SIG-M5 treated with dmso at 0.1 percent for 504 hours (cell line): ENCODE measurements around the gene ATP13A3.

Experiments used
- DNase-seq: peaks from one replicate; lab custom pipeline; 2025; ENCODE audit not compliant: unreplicated experiment; lab: John Stamatoyannopoulos, UW

ATP13A3 gene

GRCh38 chr3:194374935-194375334 lies 111.9 kb downstream of the ATP13A3 start:
- DNase-seq: no peak

- no peak for DNase-seq
Measured at GRCh38 chr3:194373899-194374298, 112.9 kb downstream of the ATP13A3 start.

GRCh38 chr3:194373028-194373427 lies 113.8 kb downstream of the ATP13A3 start:
- no peak for DNase-seq

DNA sequence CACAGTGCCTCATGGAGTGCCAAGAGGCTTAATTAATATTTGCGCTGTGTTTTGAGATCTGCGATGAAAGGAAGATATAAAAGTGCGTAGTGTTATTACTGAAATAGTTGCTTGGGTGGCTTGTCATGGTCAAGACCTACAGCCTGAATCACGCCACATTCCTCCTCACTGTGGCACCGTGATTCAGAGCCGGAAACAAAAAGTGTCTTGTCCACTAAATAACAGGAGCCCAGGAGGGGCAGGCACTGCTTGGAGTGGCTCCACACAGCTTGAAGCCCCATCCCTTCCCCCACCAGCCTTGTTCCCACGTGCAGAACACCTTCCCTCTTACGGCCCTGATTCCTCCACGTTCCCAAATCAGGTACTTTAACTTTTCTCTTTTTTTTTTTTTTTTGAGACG lies 116.0 kb downstream of the ATP13A3 start:
- DNase-seq: peak; percentile 21

DNA sequence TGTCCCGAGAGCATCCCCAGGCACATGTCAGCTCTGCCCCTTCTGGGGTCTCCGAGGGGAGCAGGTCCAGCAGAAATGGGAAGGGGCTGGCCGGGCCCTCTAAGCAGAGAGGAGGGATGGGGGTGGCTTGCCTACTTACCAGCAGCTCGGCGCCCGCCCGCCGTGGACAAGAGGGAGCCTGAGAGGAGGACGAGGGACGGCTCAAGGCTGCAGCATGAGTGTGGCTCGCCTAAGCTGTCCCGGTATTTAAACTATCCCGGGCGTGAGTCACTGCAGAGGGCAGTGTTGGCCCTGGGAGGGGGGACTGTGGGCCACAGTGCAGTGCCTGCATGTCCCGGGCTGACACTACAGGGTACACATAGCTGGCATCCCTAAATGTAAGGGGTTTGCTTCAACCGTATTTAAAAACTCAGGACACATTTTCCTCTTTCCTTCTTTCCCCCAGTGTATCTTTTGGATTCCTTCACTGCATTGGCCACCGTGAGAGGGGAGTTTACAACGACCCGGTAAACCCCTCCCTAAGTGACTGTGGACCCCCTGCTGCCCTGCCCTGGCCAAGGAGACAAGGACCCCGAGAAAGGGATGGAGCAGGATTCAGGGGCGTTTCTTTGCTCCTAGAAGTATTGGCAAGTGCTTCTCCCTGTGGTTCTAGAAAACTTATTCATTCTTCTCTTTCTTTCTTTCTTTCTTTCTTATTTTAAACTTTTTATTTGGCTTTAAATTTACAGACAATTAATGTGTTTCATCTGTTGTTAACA lies 117.1 kb downstream of the ATP13A3 start, which contains the start of gene LRRC15:
Gene LRRC15, minus strand, starts transcription at position 222 of the 758 bp plus-strand sequence. CDS start 8,700 bp downstream, outside the sequence.
- no peak for DNase-seq

DNA sequence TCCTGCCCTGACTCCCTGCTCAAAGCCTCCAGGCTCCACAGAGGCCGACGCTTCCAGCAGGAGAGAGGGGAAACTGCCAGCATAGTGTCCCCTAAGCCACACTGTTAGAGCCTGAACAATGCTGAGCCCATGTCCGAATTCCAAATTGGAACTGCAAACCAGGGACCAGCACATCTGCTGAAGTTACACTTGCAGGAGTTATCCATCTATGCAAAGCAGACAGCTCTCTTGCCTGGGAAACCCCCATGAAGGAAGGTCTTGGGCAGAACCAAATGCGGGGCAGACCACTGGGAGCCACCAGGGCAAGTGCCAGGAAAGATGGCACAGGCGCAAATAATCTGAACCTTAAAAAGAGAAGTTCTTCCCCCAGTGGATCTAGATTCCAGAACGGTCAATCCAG lies 117.9 kb downstream of the ATP13A3 start:
- no peak for DNase-seq

DNA sequence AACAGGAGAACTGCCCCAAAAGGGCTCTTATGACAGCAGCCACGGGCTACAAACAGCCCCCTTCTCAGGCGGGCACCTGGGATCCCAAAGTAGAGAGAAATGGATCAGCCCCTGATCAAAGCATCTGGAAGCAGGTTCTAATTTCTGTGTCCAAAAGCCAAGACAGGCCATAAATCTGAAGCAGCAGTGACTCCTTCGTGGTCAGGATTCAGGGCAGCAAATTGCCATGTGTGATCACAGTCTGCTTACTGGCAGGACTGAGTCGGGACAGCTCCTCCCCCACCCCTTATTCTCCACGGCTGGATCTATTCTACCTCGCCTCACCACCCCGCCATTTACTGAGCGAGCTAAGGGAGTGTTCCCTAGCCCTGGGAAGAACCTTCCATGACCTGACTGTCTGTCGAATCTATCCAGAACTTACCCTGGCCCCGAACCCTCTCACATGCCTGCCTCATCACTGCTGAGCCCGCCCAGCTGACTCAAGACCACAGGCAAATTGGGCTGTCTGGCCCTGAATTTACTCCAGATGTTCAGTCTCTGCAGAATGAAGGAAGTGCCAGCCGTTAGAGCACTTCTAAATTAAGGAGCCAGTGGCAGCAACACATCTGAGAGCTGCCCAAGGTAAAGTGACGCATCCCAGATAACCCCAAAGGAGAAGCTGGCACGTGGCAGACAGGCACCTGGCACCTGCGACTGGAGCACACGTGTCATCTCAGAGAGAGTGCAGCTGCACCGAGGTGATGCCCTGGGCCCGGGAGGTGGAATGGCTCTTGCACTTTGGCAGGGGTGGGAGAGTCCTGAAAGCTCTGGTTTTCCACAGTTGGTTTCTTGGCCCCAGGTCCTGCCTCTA lies 118.6 kb downstream of the ATP13A3 start:
- no peak for DNase-seq

DNA sequence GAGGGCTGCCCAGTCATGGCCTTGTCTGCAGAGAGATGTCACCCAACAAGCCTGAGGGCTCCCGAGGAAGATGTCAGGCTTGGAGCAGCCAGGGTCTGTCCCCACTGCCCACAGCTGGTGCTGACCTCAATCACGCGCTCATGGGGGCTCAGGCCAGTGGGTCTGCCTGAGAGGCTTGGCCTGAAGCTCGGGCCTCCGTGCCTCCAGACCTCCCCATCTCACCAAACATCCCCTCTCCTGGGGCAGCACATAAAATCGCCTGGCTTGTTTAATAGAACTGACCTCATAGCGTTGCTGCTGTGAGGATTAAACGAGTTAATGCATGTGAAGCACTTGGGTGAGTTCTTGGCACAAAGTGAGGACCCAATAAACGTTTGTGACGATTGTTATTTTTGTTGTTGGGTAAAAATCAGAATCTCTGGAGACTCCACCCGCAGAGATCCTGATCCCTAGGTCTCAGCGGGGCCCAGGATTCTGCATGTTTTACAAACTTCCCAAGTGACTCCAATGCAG lies 120.8 kb downstream of the ATP13A3 start:
- DNase-seq: no peak

- no peak for DNase-seq
Measured at GRCh38 chr3:194365526-194365925, 121.3 kb downstream of the ATP13A3 start.

- DNase-seq: no peak
Measured at GRCh38 chr3:194364652-194365434, 122.0 kb downstream of the ATP13A3 start.

DNA sequence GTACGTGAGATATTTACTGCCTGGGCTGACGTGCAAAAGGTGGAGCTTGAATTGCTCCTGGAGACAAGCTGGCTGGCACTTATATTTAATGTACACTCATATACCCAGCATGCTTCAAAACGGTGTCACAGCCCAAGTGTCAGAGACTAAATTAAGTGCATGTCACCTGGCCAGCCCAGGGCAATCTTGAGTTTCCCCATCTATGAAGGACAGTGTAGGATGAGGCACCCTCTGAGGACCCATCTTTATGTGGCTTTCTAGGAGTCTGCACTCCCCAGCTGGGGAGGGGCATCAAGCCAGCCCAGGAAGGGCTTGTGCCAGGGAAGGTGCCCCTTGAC lies 122.5 kb downstream of the ATP13A3 start:
- DNase-seq: no peak

DNA sequence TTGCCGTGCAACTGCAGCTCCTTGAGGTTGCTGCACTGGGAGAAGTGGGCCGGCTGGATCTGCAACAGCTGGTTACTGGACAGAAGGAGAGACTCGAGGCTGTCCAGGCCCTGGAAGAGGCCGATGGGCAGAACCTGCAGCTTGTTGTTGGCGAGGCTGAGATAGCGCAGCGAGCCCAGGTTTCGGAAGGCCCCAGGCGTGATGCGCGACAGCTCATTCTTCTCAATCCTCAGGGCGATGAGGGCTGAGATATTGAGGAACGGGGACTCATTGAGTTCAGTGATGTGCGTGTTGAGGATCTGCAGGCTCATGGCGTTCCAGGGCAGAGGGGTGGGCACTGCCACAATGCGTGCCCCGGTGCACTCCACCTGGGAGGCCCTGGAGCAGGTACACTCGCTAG lies 126.2 kb downstream of the ATP13A3 start:
- no peak for DNase-seq

GRCh38 chr3:194357681-194358080 lies 129.1 kb downstream of the ATP13A3 start:
- no peak for DNase-seq

DNA sequence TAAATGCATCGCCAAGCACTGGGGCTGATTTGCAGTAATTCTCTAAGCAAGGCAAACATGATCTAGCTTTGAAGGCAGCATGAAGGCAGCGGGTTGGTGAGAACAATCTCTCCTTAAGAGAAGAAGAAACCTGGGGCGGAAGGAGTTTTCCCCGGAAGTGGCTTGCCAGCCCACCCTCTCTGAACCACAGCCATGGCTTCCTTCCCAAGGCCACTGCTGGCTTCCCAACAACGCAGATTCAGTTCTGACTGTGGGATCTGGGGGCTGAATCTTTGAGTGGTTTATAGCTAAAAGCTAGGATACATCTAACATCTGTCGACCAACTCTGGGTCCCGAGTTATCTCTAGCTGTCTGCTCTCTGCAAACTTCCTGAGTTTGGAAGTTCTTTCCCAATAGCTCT lies 131.4 kb downstream of the ATP13A3 start:
- no peak for DNase-seq

DNA sequence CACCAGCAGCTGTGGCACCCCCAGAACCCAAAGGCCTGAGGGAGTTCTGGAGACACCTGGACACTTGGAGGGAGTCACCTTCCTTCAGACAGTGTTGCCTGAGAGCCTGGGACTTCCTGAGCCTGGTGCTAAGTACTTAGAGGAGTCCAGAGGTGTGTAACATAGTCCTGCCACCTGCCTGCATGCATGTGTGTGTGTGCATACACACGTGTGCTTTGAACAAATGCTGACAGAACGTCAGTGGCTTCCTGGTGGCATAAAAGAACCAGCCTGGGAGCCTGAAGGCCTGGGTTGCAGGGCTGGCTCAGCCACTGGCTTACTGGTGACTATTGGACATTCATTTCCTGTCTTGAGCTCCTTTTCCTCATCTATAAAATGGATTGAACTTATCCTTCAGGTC lies 132.5 kb downstream of the ATP13A3 start:
- DNase-seq: no peak
